Neural crest cell (in vitro differentiated cells): ENCODE measurements around the gene TNRC6C. TPM values are rescaled to one million over a fixed set of nuclear protein-coding genes. Genes with fewer than 3 reads are reported as not detected.
A peak's percentile ranks its signal among the peaks of the same experiment; 100 is the strongest.
"Not testable (repeated sequence)": the region's sequence is repeated elsewhere in the genome, so short reads cannot be mapped to it uniquely, and the experiment has no call there.

Experiments
- DNase-seq: peaks from one replicate; pipeline ENCODE4 v3.0.0; 2021; ENCODE audit warnings: low read depth, mixed read lengths, low spot score
- H3K27ac Mint-ChIP-seq: one replicate; pipeline ENCODE4 v1.8.0; 2021; ENCODE audit warnings: mild to moderate bottlenecking, mixed read lengths; ENCODE audit not compliant: unreplicated experiment
- H3K27me3 Mint-ChIP-seq: 2 replicates; pipeline ENCODE4 v1.8.0; 2021; ENCODE audit warnings: low read depth, mild to moderate bottlenecking, mixed read lengths
- H3K36me3 Mint-ChIP-seq: 2 replicates; pipeline ENCODE4 v1.8.0; 2021; ENCODE audit warnings: low read depth, mild to moderate bottlenecking, mixed read lengths
- H3K4me1 Mint-ChIP-seq: 2 replicates; pipeline ENCODE4 v1.8.0; 2021; ENCODE audit warnings: mixed read lengths
- H3K4me3 Mint-ChIP-seq: one replicate; pipeline ENCODE4 v1.8.0; 2021; ENCODE audit warnings: mild to moderate bottlenecking, mixed read lengths
- H3K9me3 Mint-ChIP-seq: 2 replicates; pipeline ENCODE4 v1.8.0; 2021; ENCODE audit warnings: mixed read lengths
- total RNA-seq: library from RNA; stranded (reverse); gene quantifications from 2 replicates; pipeline ENCODE4 v1.2.1, GENCODE V29; 2021
- TF ChIP-seq, protein P1 (sequence below): fragments of 200-600 bp; sonication (generic); conservative IDR thresholded peaks from 2 replicates; pipeline ENCODE4 v1.5.0; 2021; ENCODE audit warnings: antibody characterized with exemption, mild to moderate bottlenecking

The TNRC6C gene
- total RNA-seq, 1 donor from 2014 or later, result 40.5 TPM

DNA sequence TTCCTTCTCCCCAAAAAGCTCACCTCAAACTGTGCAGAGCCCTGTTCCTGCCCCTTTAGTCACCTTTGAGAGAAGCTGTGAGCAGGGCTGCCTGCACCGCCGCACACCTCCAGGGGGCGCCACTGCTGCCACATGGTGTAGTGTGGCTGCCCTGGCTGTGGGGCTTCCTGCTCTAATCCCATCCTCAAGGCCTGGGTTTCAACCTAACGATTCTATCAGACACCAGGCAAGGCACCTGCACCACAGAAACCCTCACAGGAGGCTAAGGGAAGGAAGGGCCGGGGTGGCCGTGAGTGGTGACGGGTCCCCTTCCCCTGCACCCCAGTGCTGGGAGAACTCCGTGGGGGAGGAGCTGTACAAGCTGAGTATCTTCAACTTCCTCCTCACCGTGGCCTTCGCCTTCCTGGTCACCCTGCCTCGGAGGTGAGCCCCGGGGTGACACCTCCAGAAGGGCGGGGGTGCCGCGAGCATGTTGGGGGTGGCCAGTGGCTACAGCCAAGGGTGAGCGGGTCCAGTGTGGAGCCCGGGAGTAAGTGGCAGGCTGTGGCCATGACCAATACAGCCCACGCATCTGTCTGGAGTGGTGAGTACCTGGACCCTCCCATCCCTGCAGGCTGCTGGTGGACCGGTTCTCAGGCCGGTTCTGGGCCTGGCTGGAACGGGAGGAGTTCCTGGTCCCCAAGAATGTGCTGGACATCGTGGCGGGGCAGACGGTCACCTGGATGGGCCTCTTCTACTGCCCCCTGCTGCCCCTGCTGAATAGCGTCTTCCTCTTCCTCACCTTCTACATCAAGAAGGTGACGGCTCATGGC is 179.1 kb downstream of the TNRC6C start:
- H3K27me3 Mint-ChIP-seq, result peaks cover 18% of the 10 kb centered on the region
- H3K4me3 Mint-ChIP-seq, result no peak overlapping the region
- peaks cover 6% of the 10 kb centered on the region for H3K4me1 Mint-ChIP-seq
- no peaks in the 10 kb centered on the region for H3K36me3 Mint-ChIP-seq
- TF ChIP-seq, protein P1, sequence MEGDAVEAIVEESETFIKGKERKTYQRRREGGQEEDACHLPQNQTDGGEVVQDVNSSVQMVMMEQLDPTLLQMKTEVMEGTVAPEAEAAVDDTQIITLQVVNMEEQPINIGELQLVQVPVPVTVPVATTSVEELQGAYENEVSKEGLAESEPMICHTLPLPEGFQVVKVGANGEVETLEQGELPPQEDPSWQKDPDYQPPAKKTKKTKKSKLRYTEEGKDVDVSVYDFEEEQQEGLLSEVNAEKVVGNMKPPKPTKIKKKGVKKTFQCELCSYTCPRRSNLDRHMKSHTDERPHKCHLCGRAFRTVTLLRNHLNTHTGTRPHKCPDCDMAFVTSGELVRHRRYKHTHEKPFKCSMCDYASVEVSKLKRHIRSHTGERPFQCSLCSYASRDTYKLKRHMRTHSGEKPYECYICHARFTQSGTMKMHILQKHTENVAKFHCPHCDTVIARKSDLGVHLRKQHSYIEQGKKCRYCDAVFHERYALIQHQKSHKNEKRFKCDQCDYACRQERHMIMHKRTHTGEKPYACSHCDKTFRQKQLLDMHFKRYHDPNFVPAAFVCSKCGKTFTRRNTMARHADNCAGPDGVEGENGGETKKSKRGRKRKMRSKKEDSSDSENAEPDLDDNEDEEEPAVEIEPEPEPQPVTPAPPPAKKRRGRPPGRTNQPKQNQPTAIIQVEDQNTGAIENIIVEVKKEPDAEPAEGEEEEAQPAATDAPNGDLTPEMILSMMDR, result peak; percentile 56
- DNase-seq, result no peak
- H3K9me3 Mint-ChIP-seq, result peaks cover 3% of the 10 kb centered on the region
- H3K27ac Mint-ChIP-seq, result no peak overlapping the region

GRCh38 chr17:78138204-78139060 is 179.9 kb downstream of the TNRC6C start:
- peaks cover 6% of the 10 kb centered on the region for H3K4me1 Mint-ChIP-seq
- H3K9me3 Mint-ChIP-seq, result peaks cover 3% of the 10 kb centered on the region
- H3K27ac Mint-ChIP-seq, result no peak overlapping the region
- TF ChIP-seq, protein P1, result no peak
- DNase-seq, result no peak
- H3K36me3 Mint-ChIP-seq, result no peaks in the 10 kb centered on the region
- no peak overlapping the region for H3K4me3 Mint-ChIP-seq
- peaks cover 10% of the 10 kb centered on the region for H3K27me3 Mint-ChIP-seq

DNA sequence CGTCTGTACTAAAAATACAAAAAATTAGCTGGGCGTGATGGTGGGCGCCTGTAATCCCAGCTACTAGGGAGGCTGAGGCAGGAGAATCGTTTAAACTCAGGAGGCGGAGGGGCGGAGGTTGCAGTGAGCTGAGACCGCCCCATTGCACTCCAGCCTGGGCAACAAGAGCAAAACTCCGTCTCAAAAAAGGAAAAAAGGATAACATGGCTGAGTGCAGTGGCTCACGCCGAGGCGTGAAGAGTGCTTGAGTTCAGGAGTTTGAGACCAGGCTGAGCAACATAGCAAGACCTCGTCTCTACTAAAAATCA is 181.3 kb downstream of the TNRC6C start:
- not testable (repeated sequence) for H3K4me3 Mint-ChIP-seq, H3K9me3 Mint-ChIP-seq
- peak overlapping the region; percentile 27 for H3K27ac Mint-ChIP-seq

DNA sequence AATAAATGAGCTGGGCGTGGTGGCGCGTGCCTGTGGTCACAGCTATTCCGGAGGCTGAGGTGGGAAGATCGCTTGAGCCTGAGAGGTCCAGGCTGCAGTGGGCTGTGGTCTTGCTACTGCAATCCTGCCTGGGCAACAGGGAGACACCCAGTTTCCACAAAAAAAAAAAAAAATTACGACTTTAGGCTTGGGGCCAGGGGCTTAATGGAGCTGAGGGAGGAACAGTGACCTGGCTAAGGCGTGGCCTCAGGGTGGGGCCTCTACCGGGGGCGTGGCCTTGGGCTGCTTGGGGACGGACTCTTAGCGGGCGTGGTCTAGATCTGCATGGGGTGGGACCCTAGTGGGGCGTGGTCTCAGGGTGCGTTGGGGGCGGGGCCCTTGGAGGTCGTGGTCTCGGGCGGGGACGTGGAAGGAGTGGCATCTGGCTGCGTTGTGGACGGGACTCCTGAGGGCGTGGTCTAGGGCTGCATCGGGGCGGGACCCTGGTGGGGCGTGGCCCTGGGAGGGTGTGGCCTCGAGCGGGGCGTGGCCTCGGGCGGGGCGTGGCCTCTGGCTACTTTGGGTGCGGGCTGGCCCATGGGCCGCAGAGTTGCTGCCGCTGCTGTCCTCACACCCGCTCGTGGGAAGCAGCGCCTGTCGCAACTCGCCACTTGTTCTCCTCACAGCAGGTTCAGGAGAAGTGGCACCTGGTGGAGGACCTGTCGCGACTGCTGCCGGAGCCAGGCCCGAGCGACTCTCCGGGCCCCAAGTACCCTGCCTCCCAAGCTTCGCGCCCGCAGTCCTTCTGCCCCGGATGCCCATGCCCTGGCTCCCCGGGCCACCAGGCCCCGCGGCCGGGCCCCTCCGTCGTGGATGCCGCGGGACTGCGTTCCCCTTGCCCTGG is 181.9 kb downstream of the TNRC6C start:
- Mint-ChIP-seq H3K27ac (peak overlapping the region; percentile 27), H3K4me3 (peak overlapping the region; percentile 45), H3K4me1 (peaks cover 6% of the 10 kb centered on the region), H3K36me3 (no peaks in the 10 kb centered on the region), H3K27me3 (peaks cover 5% of the 10 kb centered on the region), H3K9me3 (peaks cover 3% of the 10 kb centered on the region)
- peak; percentile 73 for DNase-seq
- TF ChIP-seq, protein P1, result no peak

More for the DNA sequence above, 181.3 kb downstream of the TNRC6C start:
- H3K27me3 Mint-ChIP-seq, DNase-seq, H3K4me1 Mint-ChIP-seq, H3K36me3 Mint-ChIP-seq: not testable (repeated sequence)

DNA sequence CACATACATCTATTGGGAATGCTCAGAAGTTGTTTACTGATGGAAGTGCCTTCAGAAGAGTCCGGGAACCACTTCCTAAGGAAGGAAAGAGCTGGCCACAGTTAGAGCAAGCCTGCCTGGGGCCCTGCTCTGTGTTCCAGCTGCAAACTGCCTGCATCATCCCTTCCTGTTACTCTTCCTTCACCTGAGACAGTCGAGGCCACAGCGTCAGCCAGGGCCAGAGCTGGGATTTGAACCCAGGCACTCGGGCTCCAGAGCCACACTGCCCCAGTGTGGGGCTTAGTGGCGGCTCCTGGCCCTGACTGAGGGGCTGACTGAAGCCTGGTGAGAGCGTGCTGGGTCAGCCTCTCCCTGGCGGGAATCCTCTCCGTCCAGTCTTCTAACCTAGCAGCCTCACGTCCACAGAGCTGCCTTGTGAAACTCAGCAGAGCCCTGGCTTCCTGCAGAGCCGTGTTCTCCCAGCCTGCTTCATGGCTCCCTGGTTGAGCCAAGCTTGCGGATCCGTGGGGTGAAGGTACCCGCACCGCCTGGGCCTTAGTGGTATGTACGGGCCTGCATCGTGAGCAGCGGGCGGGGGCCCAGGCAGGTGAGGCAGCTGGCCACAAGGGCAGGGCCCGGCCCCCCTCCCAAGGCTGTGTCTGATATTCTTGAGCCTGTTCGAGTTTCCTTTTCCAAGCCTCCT is 183.1 kb downstream of the TNRC6C start:
- H3K4me1 Mint-ChIP-seq, result peaks cover 6% of the 10 kb centered on the region
- peaks cover 3% of the 10 kb centered on the region for H3K9me3 Mint-ChIP-seq
- H3K4me3 Mint-ChIP-seq, result no peak overlapping the region
- peaks cover 3% of the 10 kb centered on the region for H3K27me3 Mint-ChIP-seq
- no peak overlapping the region for H3K27ac Mint-ChIP-seq
- no peaks in the 10 kb centered on the region for H3K36me3 Mint-ChIP-seq
- TF ChIP-seq, protein P1, result no peak
- no peak for DNase-seq
